ENCODE results near the gene USP38. TPM values are rescaled to one million over a fixed set of nuclear protein-coding genes. Genes with fewer than 3 reads are reported as not detected.

Gene USP38
- total and polyA plus RNA-seq, 7 donors, result 25.6 to 120 (median 53.5) TPM

GRCh38 chr4:143184217-143184502 is 557 bp upstream of the USP38 start:
- no peaks in the 10 kb centered on the region for H3K9me3 ChIP-seq
- peak overlapping the region; percentile 96 for H3K4me3 ChIP-seq
- H3K36me3 ChIP-seq (ENCODE audit: insufficient read depth in 1 of 2, low read depth in 1 of 2), result peaks cover 0 to under 1% of the 10 kb centered on the region in 2 donors
- peak in 3 of 4 donors; percentile 9 to 12 (median 12) for ATAC-seq
- WGBS, 3 donors, result 0% methylated on average over 11 of the region's 11 CpGs
- DNase-seq, result no peak
- no peaks in the 10 kb centered on the region for H3K27me3 ChIP-seq (ENCODE audit: insufficient read depth in 3 of 3, low read length in 2 of 3)
- no peak for TF ChIP-seq CTCF (IDR thresholded peaks at IDR 0.05)
- intact Hi-C loops (cut with DNase I), result loop anchor here in 1 of 2 donors (10.0 kb wide), 1 partner anchor 1991 kb away; no protein-coding TSS in a partner anchor
- H3K4me1 ChIP-seq, result peaks cover 19% of the 10 kb centered on the region
- H3K27ac ChIP-seq, result peak overlapping the region; percentile 98

- peak in 1 of 2 donors; percentile 23 for DNase-seq
- no peak for TF ChIP-seq CTCF (IDR thresholded peaks at IDR 0.05)
- WGBS, 3 donors, result 0% methylated on average over 50 of the region's 50 CpGs
Measured at GRCh38 chr4:143185253-143186107, 763 bp downstream of the USP38 start.

DNA sequence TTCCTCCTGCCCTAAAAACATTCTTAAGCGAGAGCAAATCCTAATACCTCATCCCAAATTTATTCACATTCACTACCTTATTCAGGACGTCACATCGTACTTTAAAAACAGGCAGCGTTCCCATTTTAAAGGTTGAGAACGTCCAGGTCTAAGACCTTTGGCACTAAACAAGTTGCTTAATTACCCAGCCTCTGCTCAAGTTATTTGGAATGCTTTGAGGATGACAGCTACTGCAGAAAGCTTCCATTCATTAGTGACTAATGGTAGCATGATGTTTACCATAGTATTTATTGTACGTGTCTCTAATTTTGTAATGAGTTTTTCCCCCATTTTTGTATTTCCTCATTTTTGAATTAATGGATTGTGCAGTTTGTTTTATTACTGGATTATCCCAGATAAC is 1.5 kb downstream of the USP38 start:
- intact Hi-C loops (cut with DNase I), result loop anchor here in 1 of 2 donors (10.0 kb wide), 1 partner anchor 1989 kb away; no protein-coding TSS in a partner anchor
- no peak for TF ChIP-seq CTCF (IDR thresholded peaks at IDR 0.05)
- no peaks in the 10 kb centered on the region for H3K27me3 ChIP-seq (ENCODE audit: insufficient read depth in 3 of 3, low read length in 2 of 3)
- no peak for DNase-seq
- peak overlapping the region; percentile 96 for H3K4me3 ChIP-seq
- peak in 1 of 4 donors; percentile 52 for ATAC-seq
- H3K36me3 ChIP-seq (ENCODE audit: insufficient read depth in 1 of 2, low read depth in 1 of 2), result peaks cover 0 to 18% of the 10 kb centered on the region in 2 donors
- peak overlapping the region; percentile 98 for H3K27ac ChIP-seq
- WGBS, 3 donors, result 2 to 3% (median 3%) methylated on average over 6 of the region's 6 CpGs
- H3K4me1 ChIP-seq, result peaks cover 25% of the 10 kb centered on the region
- H3K9me3 ChIP-seq, result no peaks in the 10 kb centered on the region

More at GRCh38 chr4:143185253-143186107, 763 bp downstream of the USP38 start:
- intact Hi-C loops (cut with DNase I), result loop anchor here in 1 of 2 donors (10.0 kb wide), 1 partner anchor 1989 kb away; no protein-coding TSS in a partner anchor
- Histone ChIP-seq H3K27ac (peak overlapping the region; percentile 98), H3K4me1 (peaks cover 23% of the 10 kb centered on the region), H3K4me3 (peak overlapping the region; percentile 96), H3K27me3 (ENCODE audit: insufficient read depth in 3 of 3, low read length in 2 of 3) (no peaks in the 10 kb centered on the region), H3K36me3 (ENCODE audit: insufficient read depth in 1 of 2, low read depth in 1 of 2) (peaks cover 0 to 11% of the 10 kb centered on the region in 2 donors), H3K9me3 (no peaks in the 10 kb centered on the region)
- ATAC-seq, result peak; percentile 4 to 26 (median 16)

- WGBS, 3 donors, result 5 to 10% (median 8%) methylated on average over 7 of the region's 7 CpGs
- Histone ChIP-seq H3K27ac (peak overlapping the region; percentile 98), H3K27me3 (ENCODE audit: insufficient read depth in 3 of 3, low read length in 2 of 3) (no peaks in the 10 kb centered on the region), H3K4me3 (peak overlapping the region; percentile 96), H3K4me1 (peaks cover 30% of the 10 kb centered on the region), H3K9me3 (no peaks in the 10 kb centered on the region), H3K36me3 (ENCODE audit: insufficient read depth in 1 of 2, low read depth in 1 of 2) (peaks cover 0 to 22% of the 10 kb centered on the region in 2 donors)
- intact Hi-C loops (cut with DNase I), result loop anchor here in 1 of 2 donors (10.0 kb wide), 1 partner anchor 1988 kb away; no protein-coding TSS in a partner anchor
- ATAC-seq (no peak), DNase-seq (no peak)
- no peak for TF ChIP-seq CTCF (IDR thresholded peaks at IDR 0.05)
Measured at GRCh38 chr4:143186649-143187048, 1.9 kb downstream of the USP38 start.

Measured in psoas muscle (tissue), 8 donors.